ENCODE measurements around the gene BRI3BP.
"Not testable (repeated sequence)": the region's sequence is repeated elsewhere in the genome, so short reads cannot be mapped to it uniquely, and the experiment has no call there.

BRI3BP gene

DNA sequence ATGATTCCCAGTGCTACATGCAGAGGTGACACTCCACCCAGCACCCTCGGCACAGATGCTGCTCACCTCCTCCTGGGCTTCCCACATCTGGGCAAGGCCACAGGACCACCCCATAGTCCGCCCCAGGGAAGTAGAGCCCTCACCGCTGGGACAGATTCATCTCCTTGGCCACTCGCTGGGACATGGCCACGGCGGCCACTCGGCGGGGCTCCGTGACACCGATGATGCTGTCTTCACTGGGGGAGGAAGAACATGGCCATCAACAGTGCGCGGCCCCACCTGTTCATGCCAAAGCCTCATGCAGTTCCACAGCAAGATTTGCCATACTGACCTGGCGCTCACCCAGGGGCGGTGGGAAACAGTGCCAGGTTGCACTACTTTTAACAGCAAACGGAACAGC, 18.2 kb upstream of the BRI3BP start:
- DNase-seq, result no peak

DNA sequence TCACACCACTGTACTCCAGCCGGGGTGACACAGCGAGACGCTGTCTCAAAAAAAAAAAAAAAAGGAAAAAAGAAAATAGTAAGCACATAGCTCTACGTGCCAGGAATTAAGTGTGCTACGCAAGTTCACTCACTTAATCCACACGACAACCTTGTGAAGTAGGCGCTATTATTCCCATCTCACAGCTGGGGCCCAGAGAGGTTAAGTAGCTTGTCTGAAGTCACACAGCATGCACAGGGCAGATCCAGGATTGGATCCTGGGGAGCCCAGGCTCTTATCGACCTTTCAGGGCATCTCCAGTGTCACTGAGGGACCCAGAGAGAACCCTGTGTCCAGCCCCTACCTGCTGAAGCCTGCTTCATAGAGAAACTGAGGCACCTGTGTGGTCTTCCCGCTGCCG, 16.4 kb upstream of the BRI3BP start:
- no peak for DNase-seq

DNA sequence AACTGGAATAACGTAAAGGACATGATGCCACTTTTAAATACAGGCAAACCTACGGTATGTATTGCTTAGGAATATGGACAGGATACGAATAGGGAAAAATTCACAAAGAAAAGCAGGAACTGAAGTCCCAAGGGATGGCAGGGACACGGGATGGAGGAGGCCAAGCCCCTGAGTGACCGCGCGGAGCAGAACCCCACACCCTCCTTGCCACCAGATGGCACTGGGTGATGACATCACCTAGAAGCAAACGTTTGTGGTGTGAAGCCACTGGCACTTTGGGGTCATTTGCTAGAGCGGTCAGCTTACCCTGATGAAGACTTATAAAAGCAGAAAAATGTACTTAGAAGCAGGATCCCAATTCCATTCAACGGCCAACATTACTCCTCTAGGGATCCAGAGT, 13.9 kb upstream of the BRI3BP start:
- DNase-seq, result no peak

DNA sequence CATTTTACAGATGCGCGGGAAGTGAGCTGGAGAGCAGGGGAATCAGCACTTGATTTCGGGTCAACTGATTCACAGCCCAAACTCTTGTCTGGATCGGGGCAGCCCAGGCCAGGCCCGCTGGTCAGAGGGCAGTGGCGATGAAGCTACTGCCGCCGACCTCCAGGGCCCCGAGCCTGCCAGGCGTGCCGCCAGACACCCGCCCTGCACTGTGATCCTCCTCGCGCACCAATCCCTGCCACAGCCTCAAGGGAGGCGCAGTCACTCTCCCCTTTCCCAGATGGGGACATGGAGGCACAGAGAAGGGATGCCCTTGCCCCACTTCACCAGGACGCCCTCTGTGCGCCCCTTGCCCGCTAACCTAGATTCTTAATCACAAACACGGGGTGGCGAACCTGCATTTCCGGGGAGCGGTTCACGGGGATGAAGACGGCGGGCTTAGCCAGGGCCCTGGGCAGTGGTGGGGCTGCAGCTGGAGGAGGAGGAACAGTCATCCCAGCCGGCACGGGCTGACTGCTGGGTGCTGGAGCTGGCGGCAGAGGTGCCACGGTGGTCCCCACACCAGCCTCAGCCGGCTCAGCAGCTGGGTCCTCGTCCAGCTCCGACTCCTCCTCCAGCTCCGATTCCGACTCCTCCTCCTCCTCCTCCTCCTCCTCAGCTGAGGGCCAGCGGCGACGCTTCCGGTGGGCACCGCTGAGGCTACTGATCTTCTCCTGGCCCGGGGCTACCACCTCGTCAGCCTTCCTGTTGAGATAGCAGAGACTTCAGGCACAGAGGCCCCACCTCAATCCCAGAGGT, 13.2 kb upstream of the BRI3BP start:
- DNase-seq, result no peak

DNA sequence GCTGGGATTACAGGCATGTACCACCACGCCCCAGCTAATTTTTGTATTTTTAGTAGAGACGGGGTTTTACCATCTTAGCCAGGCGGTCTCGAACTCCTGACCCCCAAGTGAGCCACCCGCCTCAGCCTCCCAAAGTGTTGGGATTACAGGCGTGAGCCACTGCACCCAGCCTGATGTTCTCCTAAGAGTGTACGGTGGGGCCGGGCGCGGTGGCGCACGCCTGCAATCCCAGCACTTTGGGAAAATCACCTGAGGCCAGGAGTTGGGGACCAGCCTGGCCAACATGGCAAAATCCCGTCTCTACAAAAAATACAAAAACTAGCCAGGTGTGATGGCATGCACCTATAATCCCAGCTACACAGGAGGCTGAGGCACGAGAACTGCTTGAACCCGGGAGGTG, 6.6 kb upstream of the BRI3BP start:
- DNase-seq, result not testable (repeated sequence)

DNA sequence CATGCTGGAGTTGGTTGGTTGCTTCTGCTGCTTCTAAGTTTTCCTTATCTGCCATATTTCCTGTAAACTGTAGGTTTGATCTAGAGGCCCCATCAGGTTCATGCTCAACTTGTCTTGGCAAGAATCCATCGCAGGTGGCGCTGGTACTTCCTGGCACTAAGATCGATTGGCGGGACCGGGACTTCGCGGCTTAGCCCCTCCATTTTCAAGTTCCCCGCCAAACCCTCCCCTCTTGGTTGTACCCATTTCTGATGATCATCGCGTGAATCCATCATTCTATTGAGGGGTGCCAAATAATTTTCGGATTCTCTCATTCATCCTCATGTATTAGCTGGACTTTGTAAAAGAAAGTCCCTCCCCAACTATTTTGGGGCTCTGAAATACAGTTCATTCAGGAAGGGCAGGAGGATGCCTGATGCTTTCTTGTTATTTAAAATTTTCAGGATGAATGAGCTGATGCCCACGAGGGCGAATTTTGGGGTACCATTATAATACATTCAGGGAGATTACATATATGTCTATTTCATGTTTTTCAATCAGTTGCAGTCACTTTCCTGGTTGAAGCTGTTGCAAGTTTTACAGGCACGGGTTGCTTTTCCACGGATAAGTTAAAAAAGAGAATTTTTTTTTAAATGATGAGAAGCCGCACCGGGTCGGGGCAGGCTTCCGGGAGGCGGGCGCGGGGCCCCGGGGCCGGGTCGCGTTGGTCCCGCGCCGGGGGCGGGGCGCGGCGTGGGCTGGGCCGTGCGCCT, 395 bp upstream of the BRI3BP start:
- no peak for DNase-seq

DNA sequence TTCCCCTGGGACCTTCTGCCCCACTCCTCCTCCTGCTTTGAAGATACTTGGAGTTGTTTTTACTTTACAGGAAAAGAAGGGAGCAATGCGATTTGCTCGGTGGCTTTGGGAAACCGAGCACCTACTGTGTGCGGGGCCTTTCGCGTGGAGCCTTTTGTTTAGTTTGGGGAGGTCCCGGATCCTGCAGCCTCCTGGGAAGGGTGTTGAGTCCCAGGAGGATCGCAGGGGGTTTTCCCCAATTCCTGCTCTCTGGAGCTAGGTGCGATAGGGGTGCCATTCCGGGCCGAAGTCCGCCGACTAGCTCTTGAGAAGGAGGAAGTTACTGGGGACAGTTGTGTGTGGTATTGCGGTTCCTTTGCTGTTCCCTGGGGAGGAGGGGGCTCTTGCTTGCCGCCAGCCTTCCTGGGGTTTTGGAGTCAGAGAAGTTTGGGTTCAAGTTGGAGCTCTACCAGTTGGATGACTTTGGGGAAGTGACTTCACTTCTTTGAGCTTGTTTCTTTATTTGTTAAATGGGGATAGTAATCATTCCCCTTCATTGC, 1.1 kb downstream of the BRI3BP start:
- DNase-seq, result no peak

DNA sequence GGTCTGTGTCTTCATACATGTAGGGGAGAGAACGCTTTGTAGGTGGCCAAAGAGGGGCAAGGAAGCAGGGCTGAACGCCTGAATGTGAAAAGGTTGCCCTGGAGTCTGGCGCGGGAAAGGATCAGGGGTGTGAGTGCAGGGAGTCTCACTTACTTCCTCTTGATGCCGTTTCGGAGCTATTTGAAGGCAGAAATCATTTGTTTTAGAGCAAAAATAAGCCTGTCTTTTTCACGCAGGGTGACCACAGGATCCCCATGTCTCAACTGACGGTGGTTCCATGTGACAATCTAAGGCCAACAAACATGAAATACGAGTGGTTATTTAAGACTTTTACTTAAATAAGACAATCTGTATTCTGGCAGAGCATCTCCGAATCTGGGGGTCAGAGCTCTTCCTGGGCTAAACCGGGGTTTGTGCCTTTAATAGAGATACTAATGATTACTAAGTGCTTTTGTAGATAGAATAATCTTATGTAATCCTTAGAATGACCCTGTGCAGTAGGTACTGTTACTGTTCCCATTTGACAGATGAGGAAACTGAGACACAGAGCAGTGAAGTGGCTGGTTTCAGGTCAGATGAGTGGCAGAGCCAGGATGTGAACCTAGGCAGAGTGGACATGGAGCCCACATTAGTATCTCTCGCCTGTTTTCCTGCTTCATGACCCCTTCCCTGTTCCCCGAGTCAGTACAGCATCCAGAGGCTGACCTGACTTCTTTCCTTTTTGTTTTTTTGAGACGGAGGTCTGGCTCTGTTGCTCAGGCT, 1.9 kb downstream of the BRI3BP start:
- no peak for DNase-seq

DNA sequence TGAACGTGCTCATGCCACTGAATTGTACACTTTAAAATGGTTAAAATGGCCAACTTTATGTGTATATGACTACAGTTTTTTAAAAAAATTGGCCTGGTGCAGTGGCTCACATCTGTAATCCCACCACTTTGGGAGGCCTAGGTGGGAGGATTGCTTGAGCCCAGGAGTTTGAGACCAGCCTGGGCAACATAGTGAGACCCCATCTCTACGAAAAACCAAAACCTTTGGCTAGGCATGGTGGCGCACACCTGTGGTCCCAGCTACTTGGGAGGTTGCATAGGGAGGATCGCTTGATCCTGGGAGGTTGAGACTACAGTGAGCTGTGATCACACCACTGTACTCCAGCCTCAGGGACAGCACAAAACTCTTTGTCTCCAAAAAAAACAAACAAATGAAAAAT, 5.3 kb downstream of the BRI3BP start:
- DNase-seq, result no peak

DNA sequence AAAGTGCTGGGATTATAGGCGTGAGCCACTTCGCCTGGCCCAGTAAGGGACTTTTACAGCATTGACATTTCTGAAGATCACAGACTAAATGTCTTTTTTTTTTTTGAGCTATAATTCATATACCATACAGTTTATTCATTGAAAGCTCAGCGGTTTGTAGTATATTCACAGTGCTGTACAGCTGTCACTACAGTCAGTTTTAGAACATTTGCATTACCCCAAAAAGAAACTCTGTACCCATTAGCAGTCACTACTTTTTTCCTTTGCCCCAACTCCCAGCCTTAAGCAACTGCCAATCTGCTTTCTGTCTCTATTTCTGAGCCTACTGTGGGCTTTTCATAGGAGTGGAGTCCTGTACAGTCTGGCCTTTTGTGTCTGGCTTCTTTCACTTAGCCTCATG, 8.2 kb downstream of the BRI3BP start:
- no peak for DNase-seq

DNA sequence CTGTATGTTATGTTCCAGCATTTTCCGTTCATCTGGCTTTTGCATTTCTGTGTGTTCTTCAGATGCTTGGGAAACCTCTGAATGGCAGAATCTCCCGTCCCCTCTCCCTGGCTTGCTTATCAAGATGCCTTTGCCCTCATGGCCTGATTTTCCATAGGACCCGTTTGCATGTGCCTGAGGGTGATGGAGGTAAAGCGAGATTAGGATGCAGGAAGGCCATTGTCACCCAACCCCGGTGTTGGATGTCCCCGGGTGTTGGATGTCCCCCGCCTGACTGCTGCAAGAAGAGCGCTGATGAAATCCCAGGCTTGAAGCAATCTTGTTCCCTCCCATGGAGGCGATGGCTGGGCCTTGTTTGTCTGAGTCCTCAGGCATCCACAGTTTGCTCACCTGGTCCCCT, 9.6 kb downstream of the BRI3BP start:
- no peak for DNase-seq

DNA sequence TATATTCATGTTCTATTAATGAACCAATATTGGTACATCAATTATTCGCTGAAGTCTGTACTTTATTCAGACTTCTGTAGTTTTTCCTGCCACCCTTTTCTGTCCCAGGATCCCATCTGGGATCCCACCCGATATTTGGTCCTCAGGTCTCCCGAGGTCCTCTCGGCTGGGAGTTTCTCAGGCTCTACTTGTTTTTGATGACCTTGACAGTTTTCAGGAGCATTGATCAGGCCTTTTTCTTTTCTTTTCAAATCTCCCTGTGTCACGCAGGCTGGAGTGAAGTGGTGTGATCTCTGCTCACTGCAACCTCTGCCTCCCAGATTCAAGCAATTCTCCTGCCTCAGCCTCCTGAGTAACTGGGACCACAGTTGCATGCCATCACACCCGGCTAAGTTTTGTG, 11.2 kb downstream of the BRI3BP start:
- DNase-seq, result no peak

DNA sequence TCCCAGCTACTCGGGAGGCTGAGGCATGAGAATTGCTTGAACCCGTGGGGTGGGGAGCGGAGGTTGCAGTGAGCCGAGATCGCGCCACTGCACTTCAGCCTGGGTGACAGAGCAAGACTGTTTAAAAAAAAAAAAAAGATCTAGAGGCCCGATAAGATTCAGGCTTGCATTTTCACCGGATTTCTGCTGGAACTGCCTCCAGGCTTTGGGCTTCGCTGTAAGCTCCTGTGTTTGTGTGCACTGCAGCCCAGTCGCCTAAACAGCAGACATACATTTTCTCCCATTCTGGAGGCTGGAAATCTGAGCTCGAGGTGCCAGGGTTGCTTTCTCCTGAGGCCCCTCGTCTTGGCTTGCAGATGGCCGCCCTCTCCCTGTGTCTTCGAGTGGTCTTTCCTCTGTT, 12.2 kb downstream of the BRI3BP start:
- no peak for DNase-seq

DNA sequence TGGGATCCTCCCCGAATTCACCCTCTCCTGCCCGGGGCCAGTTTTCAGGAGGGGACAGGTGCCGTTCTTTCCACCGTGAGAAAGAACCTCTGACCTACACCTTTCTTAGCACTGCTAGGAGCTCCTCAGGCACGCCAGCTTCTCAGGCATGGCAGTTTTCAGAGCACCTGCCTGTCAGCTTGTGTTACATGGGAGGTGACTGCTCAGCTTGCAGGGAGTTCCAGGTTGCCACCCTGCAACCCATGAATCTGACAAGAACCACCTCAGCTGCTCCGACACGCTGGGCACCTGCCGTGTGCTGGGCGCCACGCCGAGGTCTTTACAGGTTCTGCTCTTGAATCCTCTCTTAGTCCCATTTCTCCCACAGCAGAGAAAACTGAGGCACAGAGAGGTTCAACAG, 12.9 kb downstream of the BRI3BP start:
- DNase-seq, result no peak

DNA sequence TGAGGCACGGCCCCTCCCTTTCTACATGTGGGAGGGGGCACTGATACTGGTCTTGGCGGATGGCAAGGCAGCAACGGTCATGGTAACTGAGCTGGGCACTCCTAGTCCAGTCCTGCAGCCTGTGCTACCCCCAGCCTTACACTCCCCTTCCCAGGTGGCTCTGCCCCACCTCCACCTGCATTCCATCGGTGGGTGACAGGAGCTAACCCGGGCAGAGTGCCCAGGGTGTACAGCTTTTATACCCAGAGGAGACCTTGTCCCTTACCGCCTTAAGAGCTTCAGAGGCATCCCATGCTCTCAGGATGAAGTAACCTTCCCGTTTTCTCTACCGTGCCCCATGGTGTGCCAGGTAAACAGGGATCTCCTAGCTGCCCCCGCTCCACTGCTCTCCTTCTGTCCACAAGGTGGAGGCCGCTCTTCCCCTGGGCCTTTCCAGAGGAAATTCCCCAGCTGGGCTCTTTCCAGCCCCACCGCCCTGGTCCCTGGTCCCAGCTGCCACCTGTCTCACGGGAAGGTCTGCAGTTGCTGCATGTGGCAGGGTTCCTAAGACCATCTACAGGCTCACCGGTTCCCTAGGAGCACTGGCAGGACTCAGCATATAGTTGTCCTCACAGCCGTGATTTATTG, 20.5 kb downstream of the BRI3BP start:
- no peak for DNase-seq

DNA sequence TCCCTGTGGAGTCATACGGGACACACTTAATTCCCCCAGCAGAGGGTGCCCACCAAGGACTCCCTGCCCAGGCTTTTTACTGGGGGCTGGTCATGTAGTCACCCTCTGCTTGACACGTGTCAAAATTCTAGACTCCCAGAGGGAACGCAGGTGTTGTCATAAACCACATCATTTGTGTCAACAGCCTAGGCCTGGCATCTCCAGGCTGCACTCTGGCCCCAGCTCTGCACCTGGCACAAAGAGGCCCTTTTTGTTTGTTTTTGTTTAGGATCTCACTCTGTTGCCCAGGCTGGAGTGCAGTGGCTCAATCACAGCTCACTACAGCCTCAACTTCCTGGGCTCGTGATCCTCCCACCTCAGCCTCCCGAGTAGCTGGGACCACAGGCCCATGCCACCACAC, 21.1 kb downstream of the BRI3BP start:
- DNase-seq, result no peak

DNA sequence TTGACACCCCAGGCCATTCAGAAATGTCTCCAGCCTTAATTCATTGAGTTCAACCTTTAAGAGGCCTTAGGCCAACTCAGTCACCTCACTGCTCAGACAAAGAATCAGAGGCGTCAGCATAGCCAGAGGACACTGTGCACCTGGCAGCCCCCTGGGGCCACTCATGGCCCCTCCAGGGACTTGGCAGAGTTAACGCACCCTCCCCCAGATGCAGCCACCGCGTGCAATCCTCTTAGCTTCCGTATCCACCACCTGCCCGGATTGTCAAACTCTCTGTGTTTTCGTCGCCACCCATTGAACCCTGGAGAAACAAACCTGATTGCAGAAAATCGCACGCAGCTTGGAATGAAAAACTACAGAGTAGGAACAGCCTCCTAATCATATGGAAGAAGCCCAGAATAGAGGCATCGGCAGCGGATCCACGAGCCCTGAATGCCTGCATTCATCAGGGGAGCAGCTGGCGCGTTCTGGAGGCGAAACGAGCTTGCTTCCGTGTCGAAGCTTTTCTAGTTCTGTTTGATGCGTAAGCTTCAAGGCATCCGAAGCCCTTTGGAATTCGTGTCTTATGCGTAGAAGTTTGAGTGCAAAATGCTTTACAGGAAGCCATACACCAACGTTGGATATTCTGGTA, 22.4 kb downstream of the BRI3BP start:
- no peak for DNase-seq

DNA sequence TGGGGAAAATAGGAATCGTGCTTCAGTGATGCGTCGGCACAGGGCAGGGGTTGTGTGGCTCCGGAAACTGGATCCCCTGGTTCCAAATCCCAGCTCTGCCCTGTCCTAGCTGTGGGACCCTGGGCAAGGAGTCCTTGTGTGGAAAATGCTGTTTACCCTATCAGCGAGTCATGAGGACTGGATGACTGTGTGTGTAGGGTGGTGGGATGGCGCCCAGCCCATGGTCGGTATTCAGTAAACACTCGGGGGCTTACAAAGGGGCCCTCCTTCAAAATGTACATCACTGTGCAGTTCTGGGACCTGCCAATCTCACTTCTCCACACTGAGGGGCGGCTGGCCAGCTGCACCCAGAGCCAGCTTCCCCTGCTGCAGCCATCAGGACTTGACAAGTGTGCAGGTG, 24.4 kb downstream of the BRI3BP start:
- DNase-seq, result no peak

DNA sequence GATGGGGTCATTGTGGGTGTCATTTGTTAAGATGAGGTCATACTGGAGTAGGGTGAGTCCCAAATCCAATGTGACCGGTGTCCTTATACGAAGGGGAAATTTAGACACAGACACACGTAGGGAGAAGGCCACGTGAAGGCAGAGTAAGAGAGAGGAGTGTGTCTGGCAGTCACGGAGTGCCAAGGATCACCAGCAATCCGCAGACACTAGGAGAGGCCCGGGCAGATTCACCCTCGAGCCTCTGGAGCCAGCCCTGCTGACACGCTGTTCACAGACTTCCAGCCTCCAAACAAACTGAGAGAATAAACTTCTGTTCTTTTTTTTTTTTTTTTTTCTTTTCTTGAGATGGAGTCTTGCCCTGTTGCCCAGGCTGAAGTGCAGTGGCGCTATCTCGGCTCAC, 24.9 kb downstream of the BRI3BP start:
- no peak for DNase-seq

DNA sequence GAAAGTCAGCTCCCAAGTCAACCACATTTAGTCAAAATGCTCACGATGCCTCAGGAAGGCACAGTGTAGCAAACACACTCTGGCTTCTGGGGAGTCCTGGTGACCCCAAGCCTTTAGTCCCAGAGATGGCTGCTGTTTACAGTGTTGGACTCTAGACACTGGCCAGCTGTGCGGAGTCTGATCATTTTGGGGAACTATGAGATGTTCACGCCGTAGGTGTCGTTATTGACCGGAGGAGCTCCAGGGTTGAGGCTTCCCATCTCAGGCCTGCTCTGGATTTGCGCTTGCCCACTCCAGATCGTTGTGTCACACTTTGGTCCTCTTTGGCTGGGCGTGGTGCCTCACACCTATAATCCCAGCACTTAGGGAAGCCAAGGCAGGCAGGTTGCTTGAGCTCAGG, 27.7 kb downstream of the BRI3BP start:
- DNase-seq, result no peak

DNA sequence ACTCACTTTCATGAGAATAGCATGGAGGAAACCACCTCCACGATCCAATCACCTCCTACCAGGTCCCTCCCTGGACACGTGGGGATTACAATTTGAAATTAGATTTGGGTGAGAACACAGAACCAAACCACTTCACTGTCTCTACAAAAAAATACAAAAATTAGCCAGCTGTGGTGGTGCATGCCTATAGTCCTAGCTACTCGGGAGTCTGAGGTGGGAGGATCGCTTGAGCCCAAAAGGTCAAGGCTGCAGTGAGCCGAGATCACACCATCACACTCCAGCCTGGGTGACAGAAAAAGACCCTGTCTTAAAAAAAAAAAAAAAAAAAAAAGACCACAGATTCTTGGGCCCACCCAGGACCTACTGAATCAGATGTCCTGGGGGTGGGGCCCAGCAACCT, 28.3 kb downstream of the BRI3BP start:
- DNase-seq, result no peak

DNA sequence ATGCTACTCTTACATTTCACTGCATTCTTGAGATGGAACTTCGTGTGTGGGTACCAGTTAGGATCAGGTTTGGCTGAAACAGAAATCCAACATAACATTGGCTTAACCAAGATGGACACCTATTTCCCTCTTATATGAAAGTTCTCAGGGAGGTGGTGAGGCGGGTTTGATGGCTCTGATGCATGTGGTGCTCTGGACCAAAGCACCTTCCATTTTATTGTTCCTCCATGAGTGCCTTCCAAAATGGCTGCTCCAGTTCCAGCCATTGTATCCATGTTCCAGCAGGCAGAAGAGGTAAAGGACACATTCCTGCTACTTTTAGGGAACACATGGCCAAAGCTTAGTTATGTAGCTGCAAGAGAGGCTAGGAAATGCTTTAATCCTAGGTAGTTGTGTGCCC, 29.6 kb downstream of the BRI3BP start:
- DNase-seq, result no peak

Measured in amniotic stem cell (primary cell).